HG02588 (cell line): ENCODE results near the gene CYP4F22.
"Not testable (repeated sequence)": the region's sequence is repeated elsewhere in the genome, so short reads cannot be mapped to it uniquely, and the experiment has no call there.

Experiments
- ATAC-seq: cut with Tn5 transposase; IDR thresholded peaks from one replicate; pipeline ENCODE4 v1.9.1; 2021; ENCODE audit warnings: mild to moderate bottlenecking, moderate library complexity; ENCODE audit not compliant: unreplicated experiment

CYP4F22 gene

GRCh38 chr19:15533522-15533830 lies 25.2 kb downstream of the CYP4F22 start:
- not testable (repeated sequence) for ATAC-seq

- no peak for ATAC-seq
Measured at GRCh38 chr19:15534957-15535864, 26.9 kb downstream of the CYP4F22 start.

- ATAC-seq: no peak
Measured at GRCh38 chr19:15536350-15536749, 28.0 kb downstream of the CYP4F22 start.

GRCh38 chr19:15538774-15539173 lies 30.4 kb downstream of the CYP4F22 start:
- no peak for ATAC-seq

GRCh38 chr19:15539638-15540037 lies 31.3 kb downstream of the CYP4F22 start:
- ATAC-seq: no peak

- no peak for ATAC-seq
Measured at GRCh38 chr19:15540435-15540834, 32.1 kb downstream of the CYP4F22 start.

GRCh38 chr19:15544283-15544682 lies 36.0 kb downstream of the CYP4F22 start:
- no peak for ATAC-seq

GRCh38 chr19:15544970-15545369 lies 36.6 kb downstream of the CYP4F22 start:
- ATAC-seq: no peak

- no peak for ATAC-seq
Measured at GRCh38 chr19:15548648-15549047, 40.3 kb downstream of the CYP4F22 start.

- ATAC-seq: no peak
Measured at GRCh38 chr19:15549581-15549980, 41.3 kb downstream of the CYP4F22 start.

- ATAC-seq: no peak
Measured at GRCh38 chr19:15550273-15550672, 41.9 kb downstream of the CYP4F22 start.

GRCh38 chr19:15550929-15551292 lies 42.6 kb downstream of the CYP4F22 start:
- no peak for ATAC-seq

- no peak for ATAC-seq
Measured at GRCh38 chr19:15551293-15552004, 43.1 kb downstream of the CYP4F22 start.

- ATAC-seq: no peak
Measured at GRCh38 chr19:15555021-15555420, 46.7 kb downstream of the CYP4F22 start.

GRCh38 chr19:15555759-15556633 lies 47.7 kb downstream of the CYP4F22 start:
- ATAC-seq: peak; percentile 58

GRCh38 chr19:15556634-15557181 lies 48.4 kb downstream of the CYP4F22 start:
- no peak for ATAC-seq

GRCh38 chr19:15557223-15557622 lies 48.9 kb downstream of the CYP4F22 start:
- ATAC-seq: no peak

GRCh38 chr19:15562145-15562544 lies 53.8 kb downstream of the CYP4F22 start:
- no peak for ATAC-seq

- no peak for ATAC-seq
Measured at GRCh38 chr19:15562861-15563260, 54.5 kb downstream of the CYP4F22 start.

GRCh38 chr19:15563325-15563794 lies 55.0 kb downstream of the CYP4F22 start:
- ATAC-seq: no peak

GRCh38 chr19:15563931-15564330 lies 55.6 kb downstream of the CYP4F22 start:
- no peak for ATAC-seq
